GM12892 (cell line): ENCODE results near the gene RAB44. TPM values are rescaled to one million over a fixed set of nuclear protein-coding genes. Genes with fewer than 3 reads are reported as not detected.
"Not testable (repeated sequence)": the region's sequence is repeated elsewhere in the genome, so short reads cannot be mapped to it uniquely, and the experiment has no call there.

Source experiments
- DNase-seq: peaks from one replicate; pipeline ENCODE4 v3.0.0; 2011; ENCODE audit not compliant: insufficient read length
- FAIRE-seq: peaks from 2 replicates; lab custom pipeline; 2011; peaks lifted over from hg19 to GRCh38; lab: Jason Lieb, UNC
- POLR2A ChIP-seq: IDR thresholded peaks from 2 replicates; pipeline ENCODE4 v1.6.1; 2011; ENCODE audit warnings: low read depth, low read length, control low read depth
- POLR2AphosphoS5 ChIP-seq: IDR thresholded peaks from 2 replicates; pipeline ENCODE4 v1.6.1; 2011; ENCODE audit warnings: low read depth, low read length, control low read depth
- TAF1 ChIP-seq: IDR thresholded peaks from 2 replicates; pipeline ENCODE4 v1.6.1; 2011; ENCODE audit warnings: low read depth, mild to moderate bottlenecking, control low read depth, low read length, borderline replicate concordance
- polyA plus RNA-seq: library from polyadenylated mRNA; unstranded; fragments of >200 nt; gene quantifications from one replicate; pipeline ENCODE4 v1.2.1, GENCODE V29; 2012; ENCODE audit warnings: missing spikeins, inconsistent platforms; ENCODE audit not compliant: missing spikeins

Gene RAB44, protein sequence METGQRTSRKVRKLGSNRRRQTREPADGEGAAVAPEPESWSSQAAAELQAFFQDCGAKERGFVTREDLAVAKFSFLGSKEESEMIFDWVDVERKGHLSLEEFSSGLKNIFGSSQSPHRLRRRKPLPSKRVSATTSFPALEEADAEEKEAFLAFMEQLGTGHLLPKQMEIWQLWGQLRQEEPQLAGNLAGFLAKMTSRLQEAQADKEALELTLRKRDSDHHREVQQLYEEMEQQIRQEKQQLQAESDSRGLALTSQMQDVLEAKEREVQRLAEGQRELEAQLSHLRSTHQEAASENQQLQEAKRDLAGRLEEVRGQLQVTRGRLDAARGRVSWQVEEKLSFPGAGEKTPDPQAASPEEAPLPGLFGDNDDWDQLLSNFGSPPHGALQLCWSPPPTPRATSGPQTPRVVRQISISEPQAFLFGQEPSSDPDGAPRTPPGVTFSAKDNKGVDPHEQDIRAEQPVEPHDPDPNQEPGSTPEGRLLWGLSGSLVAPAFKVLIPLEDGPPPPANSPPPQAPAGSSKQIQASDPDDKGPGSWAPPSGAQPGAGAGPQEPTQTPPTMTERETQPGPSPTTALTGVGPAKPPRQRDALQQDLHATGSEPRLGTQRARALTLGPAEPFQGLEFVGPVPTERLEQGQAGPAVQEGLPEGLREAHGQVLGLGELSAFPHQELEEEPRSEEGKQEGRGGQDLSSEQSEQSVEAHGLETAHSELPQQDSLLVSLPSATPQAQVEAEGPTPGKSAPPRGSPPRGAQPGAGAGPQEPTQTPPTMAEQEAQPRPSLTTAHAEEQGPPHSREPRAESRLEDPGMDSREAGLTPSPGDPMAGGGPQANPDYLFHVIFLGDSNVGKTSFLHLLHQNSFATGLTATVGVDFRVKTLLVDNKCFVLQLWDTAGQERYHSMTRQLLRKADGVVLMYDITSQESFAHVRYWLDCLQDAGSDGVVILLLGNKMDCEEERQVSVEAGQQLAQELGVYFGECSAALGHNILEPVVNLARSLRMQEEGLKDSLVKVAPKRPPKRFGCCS
- 0.15 TPM for polyA plus RNA-seq

- TF ChIP-seq POLR2AphosphoS5 (no peak), POLR2A (no peak), TAF1 (no peak)
- FAIRE-seq (no peak), DNase-seq (no peak)
Measured at GRCh38 chr6:36697481-36697903, at the start of gene RAB44. RAB44 (plus strand) TSS chr6:36697826; CDS start chr6:36704236, 6,410 bp downstream.

DNA sequence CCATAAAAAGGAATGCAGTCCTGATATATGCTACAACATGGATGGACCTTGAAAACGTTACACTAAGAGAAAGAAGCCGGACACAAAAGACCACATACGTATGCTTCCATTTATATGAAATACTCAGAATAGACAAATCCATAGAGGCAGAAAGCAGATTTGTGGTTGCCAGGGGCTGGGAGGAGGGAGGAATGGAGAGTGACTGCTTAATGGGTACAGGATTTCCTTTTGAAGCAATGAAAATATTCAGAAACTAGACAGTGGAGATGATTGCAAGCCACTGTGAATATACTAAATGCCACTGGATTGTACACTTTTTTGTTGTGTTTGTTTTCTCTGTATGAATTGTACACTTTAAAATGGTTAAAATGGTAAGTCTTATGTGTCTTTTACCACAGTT lies 48.5 kb upstream of the RAB44 start:
- TF ChIP-seq POLR2AphosphoS5: no peak
- TF ChIP-seq POLR2A: no peak
- TF ChIP-seq TAF1: no peak
- no peak for FAIRE-seq
- DNase-seq: no peak

DNA sequence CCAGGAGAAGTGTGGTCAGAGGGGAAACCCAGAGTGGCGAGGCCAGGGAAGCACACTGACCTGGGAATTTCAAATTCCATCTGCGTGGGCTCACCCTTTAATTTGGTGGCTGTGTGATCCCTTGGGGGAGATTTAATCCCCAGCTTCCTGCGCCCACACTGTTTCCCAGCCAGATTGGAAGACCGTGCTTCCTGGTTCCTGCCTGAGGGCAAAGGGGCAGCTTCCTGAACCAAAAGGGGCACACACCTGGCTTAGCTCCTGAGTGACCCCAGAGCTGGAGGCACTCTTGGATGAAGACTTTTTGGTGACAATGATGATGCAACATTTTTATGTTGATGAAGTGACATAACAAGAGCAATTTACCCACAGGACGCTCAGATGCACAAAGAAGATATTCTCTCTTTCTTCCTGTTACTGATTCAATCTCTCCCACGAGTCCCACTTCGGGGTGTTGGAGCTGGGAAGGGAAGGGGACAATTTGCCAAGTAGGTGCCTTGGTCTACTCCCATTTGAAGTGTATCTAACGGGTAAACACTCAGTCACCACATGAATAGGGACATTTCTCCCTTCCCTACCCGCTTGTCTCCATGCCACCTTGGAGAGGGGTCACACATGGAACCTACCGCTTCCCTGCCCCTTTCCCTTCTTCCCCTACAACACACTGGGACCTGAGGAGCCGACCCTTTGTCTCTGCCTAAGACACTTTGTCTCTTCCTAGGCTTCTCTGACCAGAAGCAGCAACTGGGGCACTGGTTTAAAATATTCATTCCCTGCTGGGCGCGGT lies 47.7 kb upstream of the RAB44 start:
- TF ChIP-seq TAF1 (no peak), POLR2AphosphoS5 (no peak), POLR2A (no peak)
- no peak for FAIRE-seq
- DNase-seq: no peak

DNA sequence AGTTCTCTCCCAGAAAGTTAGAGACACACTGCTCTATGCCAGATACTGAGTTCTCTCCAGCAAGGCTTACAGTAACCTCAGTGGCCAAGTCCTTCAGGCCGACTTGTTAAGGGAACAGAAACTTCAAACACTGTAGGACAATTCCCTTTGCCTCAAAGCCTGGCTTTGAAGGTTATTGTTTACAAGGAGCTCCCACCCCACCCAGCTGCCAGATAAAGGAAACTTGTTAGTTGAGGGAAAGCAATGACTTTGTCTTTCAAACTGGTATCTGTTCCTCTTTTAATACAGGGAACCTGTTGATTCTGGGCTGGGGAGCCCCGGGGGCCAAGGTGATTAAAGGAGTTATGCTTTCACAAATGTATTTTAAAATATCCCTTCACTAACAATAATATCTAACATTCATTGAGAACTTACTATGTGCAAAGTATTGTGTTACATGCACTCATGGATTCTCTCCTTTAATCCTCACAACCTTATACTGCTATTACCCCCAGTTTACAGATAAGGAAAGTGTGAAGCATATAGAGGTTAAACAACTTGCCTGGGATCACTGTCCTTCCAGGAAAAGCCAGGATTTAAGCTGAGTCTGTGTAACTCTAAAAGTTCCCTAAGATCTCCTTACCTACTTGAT lies 46.7 kb upstream of the RAB44 start:
- FAIRE-seq: peak; percentile 74
- TF ChIP-seq POLR2A: no peak
- no peak for TF ChIP-seq POLR2AphosphoS5
- no peak for TF ChIP-seq TAF1
- no peak for DNase-seq

- DNase-seq: no peak
- no peak for TF ChIP-seq POLR2A
- TF ChIP-seq TAF1: no peak
- TF ChIP-seq POLR2AphosphoS5: no peak
- no peak for FAIRE-seq
Measured at GRCh38 chr6:36651659-36652379, 45.8 kb upstream of the RAB44 start.

- DNase-seq, FAIRE-seq: not testable (repeated sequence)
Measured at GRCh38 chr6:36654469-36654868, 43.2 kb upstream of the RAB44 start.

DNA sequence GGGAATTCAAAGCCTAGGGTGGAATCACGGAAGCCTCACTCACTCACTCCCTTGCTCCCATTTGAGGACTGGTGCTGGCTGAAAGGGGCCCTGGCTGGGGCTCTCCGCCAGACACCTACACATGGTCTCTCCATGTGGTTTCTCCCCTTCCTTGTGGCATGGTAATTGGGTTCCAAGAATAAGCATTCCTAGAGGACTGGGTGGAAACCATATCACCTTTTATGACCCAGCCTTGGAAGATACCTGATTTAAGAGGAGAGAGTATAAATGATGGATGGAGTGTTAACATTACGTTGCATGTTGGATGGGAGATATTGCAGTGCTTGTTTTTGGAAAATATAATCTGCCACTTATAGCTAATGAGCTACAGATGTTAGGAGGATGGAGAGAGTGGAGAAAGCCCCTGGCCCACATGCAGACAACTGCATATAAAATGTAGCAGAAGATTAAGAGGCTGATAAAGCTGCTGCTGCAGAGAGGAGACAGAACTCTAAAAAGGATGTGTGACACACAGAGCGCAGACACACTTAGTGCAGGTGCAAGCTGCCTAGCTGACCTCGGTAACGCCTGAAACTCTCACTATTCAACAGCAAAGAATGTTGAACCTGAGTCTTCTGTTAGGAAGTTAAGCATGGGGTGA lies 42.4 kb upstream of the RAB44 start:
- TF ChIP-seq TAF1 (no peak), POLR2A (no peak), POLR2AphosphoS5 (no peak)
- no peak for FAIRE-seq
- DNase-seq: no peak

DNA sequence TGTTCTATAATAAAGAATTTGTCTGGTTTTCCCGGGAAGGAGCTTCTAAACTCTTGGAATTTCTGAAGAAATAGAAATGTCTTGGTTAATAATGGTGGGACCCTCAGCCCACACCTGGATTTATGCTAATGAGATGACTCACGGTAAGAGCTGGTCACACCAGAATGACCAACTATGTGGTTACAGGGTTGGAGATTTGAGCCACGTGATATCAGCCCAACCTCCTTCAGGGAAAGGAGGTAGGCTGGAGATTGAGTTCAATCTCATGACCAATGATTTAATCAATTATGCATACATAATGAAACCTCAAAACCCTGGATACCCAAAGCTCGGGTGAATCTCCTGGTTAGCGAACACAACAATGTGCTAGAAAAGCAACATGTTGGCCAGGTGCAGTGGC lies 41.2 kb upstream of the RAB44 start:
- no peak for TF ChIP-seq POLR2A
- no peak for TF ChIP-seq POLR2AphosphoS5
- no peak for TF ChIP-seq TAF1
- FAIRE-seq (no peak), DNase-seq (no peak)

- DNase-seq (no peak), FAIRE-seq (no peak)
- no peak for TF ChIP-seq POLR2A
- no peak for TF ChIP-seq TAF1
- TF ChIP-seq POLR2AphosphoS5: no peak
Measured at GRCh38 chr6:36657271-36657670, 40.4 kb upstream of the RAB44 start.

- no peak for FAIRE-seq
- TF ChIP-seq TAF1: no peak
- TF ChIP-seq POLR2A: no peak
- TF ChIP-seq POLR2AphosphoS5: no peak
Measured at GRCh38 chr6:36657942-36658544, 39.6 kb upstream of the RAB44 start.

More at GRCh38 chr6:36657942-36658544, 39.6 kb upstream of the RAB44 start:
- no peak for DNase-seq
